Glutamatergic neuron (in vitro differentiated cells): ENCODE measurements around the gene ICA1. TPM values are rescaled to one million over a fixed set of nuclear protein-coding genes. Genes with fewer than 3 reads are reported as not detected.

Experiments
- DNase-seq: peaks from one replicate; pipeline ENCODE4 v3.0.0; 2022
- H3K27ac Mint-ChIP-seq: one replicate; pipeline ENCODE4 v1.8.0; 2020; ENCODE audit warnings: mild to moderate bottlenecking, mixed read lengths, inconsistent platforms; ENCODE audit not compliant: unreplicated experiment
- H3K27me3 Mint-ChIP-seq: one replicate; pipeline ENCODE4 v1.8.0; 2020; ENCODE audit warnings: mild to moderate bottlenecking, moderate library complexity, mixed read lengths, inconsistent platforms; ENCODE audit not compliant: unreplicated experiment
- H3K36me3 Mint-ChIP-seq: one replicate; pipeline ENCODE4 v1.8.0; 2020; ENCODE audit warnings: mild to moderate bottlenecking, mixed read lengths, inconsistent platforms; ENCODE audit not compliant: unreplicated experiment
- H3K4me1 Mint-ChIP-seq: one replicate; pipeline ENCODE4 v1.8.0; 2020; ENCODE audit warnings: mild to moderate bottlenecking, low read depth, mixed read lengths, inconsistent platforms; ENCODE audit not compliant: unreplicated experiment
- H3K4me3 Mint-ChIP-seq: one replicate; pipeline ENCODE4 v1.8.0; 2020; ENCODE audit warnings: mild to moderate bottlenecking, mixed read lengths, inconsistent platforms; ENCODE audit not compliant: unreplicated experiment
- H3K9me3 Mint-ChIP-seq: one replicate; pipeline ENCODE4 v1.8.0; 2020; ENCODE audit warnings: mild to moderate bottlenecking, moderate library complexity, mixed read lengths, inconsistent platforms; ENCODE audit not compliant: unreplicated experiment
- CTCF ChIP-seq: fragments of 200-600 bp; sonication (generic); IDR thresholded peaks from one replicate; pipeline ENCODE4 v1.5.0; 2021; ENCODE audit not compliant: partially characterized antibody, unreplicated experiment
- total RNA-seq: library from RNA; stranded (reverse); fragmentation: NEBNext Ultra II Directional; extraction: Animal tissue kit (Norgen Biotek cat#: 25700); gene quantifications from one replicate; pipeline ENCODE4 v1.2.1, GENCODE V29; 2021; ENCODE audit not compliant: unreplicated experiment

ICA1 gene
- total RNA-seq, 1 donor from 2014 or later, result 9.8 TPM

- Mint-ChIP-seq H3K4me3 (no peak overlapping the region), H3K36me3 (no peaks in the 10 kb centered on the region), H3K9me3 (no peaks in the 10 kb centered on the region), H3K27me3 (no peaks in the 10 kb centered on the region), H3K4me1 (no peaks in the 10 kb centered on the region), H3K27ac (no peak overlapping the region)
- DNase-seq, result no peak
- TF ChIP-seq CTCF, result no peak
Observed at GRCh38 chr7:8172372-8173354, 89.3 kb downstream of the ICA1 start.

GRCh38 chr7:8169171-8169570 is 92.8 kb downstream of the ICA1 start:
- TF ChIP-seq CTCF, result no peak
- Mint-ChIP-seq H3K4me1 (no peaks in the 10 kb centered on the region), H3K9me3 (no peaks in the 10 kb centered on the region), H3K36me3 (no peaks in the 10 kb centered on the region), H3K4me3 (no peak overlapping the region), H3K27ac (no peak overlapping the region), H3K27me3 (no peaks in the 10 kb centered on the region)
- no peak for DNase-seq

- no peaks in the 10 kb centered on the region for H3K4me1 Mint-ChIP-seq
- H3K9me3 Mint-ChIP-seq, result no peaks in the 10 kb centered on the region
Observed at GRCh38 chr7:8168336-8168735, 93.6 kb downstream of the ICA1 start.

GRCh38 chr7:8165150-8165549 is 96.8 kb downstream of the ICA1 start:
- Mint-ChIP-seq H3K27ac (no peak overlapping the region), H3K4me3 (no peak overlapping the region), H3K4me1 (peaks cover 3% of the 10 kb centered on the region), H3K9me3 (peaks cover 3% of the 10 kb centered on the region), H3K27me3 (no peaks in the 10 kb centered on the region), H3K36me3 (no peaks in the 10 kb centered on the region)
- TF ChIP-seq CTCF, result no peak
- DNase-seq, result no peak

More at GRCh38 chr7:8168336-8168735, 93.6 kb downstream of the ICA1 start:
- no peak overlapping the region for H3K4me3 Mint-ChIP-seq
- no peak overlapping the region for H3K27ac Mint-ChIP-seq
- no peak for TF ChIP-seq CTCF
- no peaks in the 10 kb centered on the region for H3K27me3 Mint-ChIP-seq
- no peaks in the 10 kb centered on the region for H3K36me3 Mint-ChIP-seq
- DNase-seq, result no peak

- H3K4me3 Mint-ChIP-seq, result no peak overlapping the region
- H3K4me1 Mint-ChIP-seq, result peaks cover 3% of the 10 kb centered on the region
- H3K27ac Mint-ChIP-seq, result no peak overlapping the region
- TF ChIP-seq CTCF, result no peak
- peaks cover 3% of the 10 kb centered on the region for H3K9me3 Mint-ChIP-seq
- DNase-seq, result no peak
- peaks cover under 1% of the 10 kb centered on the region for H3K27me3 Mint-ChIP-seq
- no peaks in the 10 kb centered on the region for H3K36me3 Mint-ChIP-seq
Observed at GRCh38 chr7:8162181-8162580, 99.8 kb downstream of the ICA1 start.
